ENCODE measurements around the gene SMIM29. TPM values are rescaled to one million over a fixed set of nuclear protein-coding genes. Genes with fewer than 3 reads are reported as not detected.

The SMIM29 gene
- total RNA-seq, 6 experiments from 2014 or later: 5.0 to 13.4 (median 8.8) TPM

DNA sequence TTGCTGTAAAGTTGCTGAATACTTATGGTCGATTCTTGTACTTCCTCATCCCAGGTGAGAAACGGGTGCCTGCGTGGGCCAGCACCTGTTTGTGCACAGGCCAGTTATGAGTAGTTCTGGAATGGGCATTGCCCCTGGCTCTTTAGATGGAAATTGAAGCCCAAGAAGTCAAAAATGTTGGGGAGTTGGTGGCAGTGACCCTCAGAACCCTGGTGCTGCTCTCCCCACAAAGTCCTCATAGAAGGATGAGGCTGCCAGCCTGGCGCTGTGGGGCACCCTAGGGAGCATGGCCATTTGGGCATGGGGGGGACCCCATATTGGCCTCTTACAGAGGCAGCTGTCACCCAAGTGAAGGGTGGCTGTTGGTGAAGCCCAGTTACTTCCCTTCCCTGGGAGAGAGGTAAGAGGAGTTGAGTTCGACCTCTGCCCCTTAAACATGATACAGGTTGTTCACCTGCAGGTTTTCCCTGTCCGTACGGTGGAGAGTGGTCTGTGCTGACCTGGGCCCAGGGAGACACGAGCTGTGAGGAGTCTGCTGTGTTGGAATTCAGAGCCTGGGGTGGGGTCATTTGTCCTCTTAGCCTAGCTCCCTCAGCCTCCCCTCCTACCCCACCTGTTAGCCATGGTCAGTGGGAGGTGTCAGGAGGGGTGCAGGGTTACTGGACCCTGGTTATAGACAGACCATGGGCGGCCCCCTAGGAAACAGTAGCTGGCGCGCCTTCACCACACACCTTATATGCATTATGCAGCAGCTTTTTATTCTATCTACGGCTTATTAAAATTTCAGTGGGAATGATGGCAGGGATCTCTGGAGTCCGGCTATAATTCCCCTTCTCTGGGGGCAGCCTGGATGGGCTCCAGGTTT, 7.2 kb downstream of the SMIM29 start:
- no peak overlapping the region for H3K4me3 ChIP-seq
- ATAC-seq (no peak), DNase-seq (peak in 2 of 3 donors; percentile 23 to 35)
- no peaks in the 10 kb centered on the region for H3K9me3 ChIP-seq
- H3K27ac ChIP-seq: no peak overlapping the region
- H3K36me3 ChIP-seq: no peaks in the 10 kb centered on the region
- no peak for TF ChIP-seq POLR2A (IDR thresholded peaks at IDR 0.05)
- TF ChIP-seq CTCF (IDR thresholded peaks at IDR 0.05): no peak
- peaks cover 0 to 3% (median 0%) of the 10 kb centered on the region in 4 donors for H3K4me1 ChIP-seq
- intact Hi-C loops (cut with DNase I): loop anchor here in 1 of 2 donors (10.0 kb wide), 1 partner anchor 173 kb away; no protein-coding TSS in a partner anchor
- WGBS (ENCODE audit: insufficient coverage, low coverage, low lambda C conversion rate, missing lambda C conversion rate): 93% methylated on average over 5 of the region's 13 CpGs
- H3K27me3 ChIP-seq: no peaks in the 10 kb centered on the region

DNA sequence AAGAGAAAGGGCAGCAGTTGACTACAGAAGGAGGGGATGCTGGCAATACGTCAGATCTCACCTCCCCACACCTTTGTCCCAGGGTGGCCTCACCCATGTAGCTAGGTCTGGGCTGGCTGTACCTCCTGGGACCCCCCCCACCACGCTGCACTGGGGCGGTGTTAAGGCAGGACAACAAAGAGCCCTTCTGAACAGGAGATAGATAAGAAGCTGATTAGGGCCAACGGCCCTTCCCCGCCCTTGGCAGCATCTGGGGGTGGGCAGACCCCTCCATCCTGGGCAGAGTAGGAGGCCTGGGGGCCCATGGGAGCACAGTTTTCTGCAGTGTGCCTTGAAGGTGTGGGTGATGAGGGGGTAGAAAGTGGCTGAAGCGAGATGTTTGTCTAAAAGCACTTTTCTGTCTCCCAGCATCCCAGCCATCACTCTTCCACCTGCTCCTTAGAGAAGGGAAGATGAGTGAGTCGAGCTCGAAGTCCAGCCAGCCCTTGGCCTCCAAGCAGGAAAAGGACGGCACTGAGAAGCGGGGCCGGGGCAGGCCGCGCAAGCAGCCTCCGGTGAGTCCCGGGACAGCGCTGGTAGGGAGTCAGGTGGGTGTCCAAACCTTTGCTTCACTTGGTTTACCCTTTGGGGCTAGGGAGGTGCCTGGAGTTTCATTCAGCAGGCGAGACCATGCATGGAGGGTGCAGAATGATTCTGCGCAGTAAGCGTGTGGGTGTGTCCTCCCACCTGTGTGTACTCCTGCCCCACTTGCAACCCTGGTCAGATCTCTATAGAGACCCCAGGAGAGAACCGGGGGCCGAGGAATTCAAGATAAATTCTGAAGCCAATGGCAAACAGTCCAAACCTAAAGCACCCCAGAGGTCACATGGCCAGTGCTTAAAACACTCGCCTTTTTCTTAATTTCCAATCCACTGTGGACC, 8.2 kb downstream of the SMIM29 start:
- intact Hi-C loops (cut with DNase I): loop anchor here in 1 of 2 donors (10.0 kb wide), 1 partner anchor 174 kb away; no protein-coding TSS in a partner anchor

GRCh38 chr6:34239893-34240292, 8.9 kb downstream of the SMIM29 start:
- intact Hi-C loops (cut with DNase I): loop anchor here in 1 of 2 donors (10.0 kb wide), 1 partner anchor 175 kb away; no protein-coding TSS in a partner anchor
- ATAC-seq (no peak), DNase-seq (peak in 1 of 3 donors; percentile 1)
- H3K9me3 ChIP-seq: no peaks in the 10 kb centered on the region
- H3K4me1 ChIP-seq: peaks cover 0 to 14% (median 3%) of the 10 kb centered on the region in 4 donors
- no peaks in the 10 kb centered on the region for H3K27me3 ChIP-seq
- no peak for TF ChIP-seq POLR2A (IDR thresholded peaks at IDR 0.05)
- TF ChIP-seq CTCF (IDR thresholded peaks at IDR 0.05): no peak
- no peaks in the 10 kb centered on the region for H3K36me3 ChIP-seq
- no peak overlapping the region for H3K27ac ChIP-seq
- WGBS (ENCODE audit: insufficient coverage, low coverage, low lambda C conversion rate, missing lambda C conversion rate): 92% methylated on average over 2 of the region's 2 CpGs
- H3K4me3 ChIP-seq: no peak overlapping the region

More for the DNA sequence above, 8.2 kb downstream of the SMIM29 start:
- Histone ChIP-seq H3K4me1 (peaks cover 0 to 12% (median 3%) of the 10 kb centered on the region in 4 donors), H3K9me3 (no peaks in the 10 kb centered on the region), H3K36me3 (no peaks in the 10 kb centered on the region), H3K4me3 (no peak overlapping the region), H3K27ac (no peak overlapping the region), H3K27me3 (no peaks in the 10 kb centered on the region)
- TF ChIP-seq CTCF (IDR thresholded peaks at IDR 0.05) (no peak), POLR2A (IDR thresholded peaks at IDR 0.05) (no peak)
- DNase-seq (peak in 2 of 3 donors; percentile 38 to 46), ATAC-seq (no peak)
- WGBS (ENCODE audit: insufficient coverage, low coverage, low lambda C conversion rate, missing lambda C conversion rate): 70% methylated on average over 8 of the region's 22 CpGs

DNA sequence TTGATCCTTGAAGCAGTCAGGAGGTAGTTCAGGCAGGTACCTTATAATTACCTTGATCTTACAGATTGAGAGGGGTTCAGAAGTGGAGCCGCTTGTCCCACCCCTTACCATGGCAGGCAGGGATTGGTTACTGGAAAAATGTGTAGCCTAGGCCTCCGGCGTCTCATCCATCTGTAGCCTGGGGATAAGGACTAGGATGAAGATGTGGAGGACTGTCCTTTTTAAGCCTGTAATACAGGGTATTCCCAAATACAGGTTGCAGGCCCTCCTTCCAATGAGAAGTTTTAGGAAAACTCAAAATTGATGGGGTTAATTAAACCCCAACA, 9.3 kb downstream of the SMIM29 start:
- 85% methylated on average over 3 of the region's 3 CpGs for WGBS (ENCODE audit: insufficient coverage, low coverage, low lambda C conversion rate, missing lambda C conversion rate)
- Histone ChIP-seq H3K27ac (no peak overlapping the region), H3K36me3 (no peaks in the 10 kb centered on the region)

More for the DNA sequence above, 9.3 kb downstream of the SMIM29 start:
- no peak for TF ChIP-seq CTCF (IDR thresholded peaks at IDR 0.05)
- TF ChIP-seq POLR2A (IDR thresholded peaks at IDR 0.05): no peak
- Histone ChIP-seq H3K4me1 (peaks cover 0 to 14% (median 3%) of the 10 kb centered on the region in 4 donors), H3K4me3 (no peak overlapping the region), H3K27me3 (no peaks in the 10 kb centered on the region), H3K9me3 (no peaks in the 10 kb centered on the region)
- DNase-seq: peak in 1 of 3 donors; percentile 2
- ATAC-seq: no peak
- intact Hi-C loops (cut with DNase I): no loop called here
